GM19099 (cell line): ENCODE measurements around the gene KCNJ4.

Experiments
- POLR2A ChIP-seq: IDR thresholded peaks from 3 replicates; pipeline ENCODE4 v1.6.1; 2011; ENCODE audit warnings: low read depth; ENCODE audit not compliant: insufficient read length; ENCODE audit errors: extremely low read depth

The KCNJ4 gene

DNA sequence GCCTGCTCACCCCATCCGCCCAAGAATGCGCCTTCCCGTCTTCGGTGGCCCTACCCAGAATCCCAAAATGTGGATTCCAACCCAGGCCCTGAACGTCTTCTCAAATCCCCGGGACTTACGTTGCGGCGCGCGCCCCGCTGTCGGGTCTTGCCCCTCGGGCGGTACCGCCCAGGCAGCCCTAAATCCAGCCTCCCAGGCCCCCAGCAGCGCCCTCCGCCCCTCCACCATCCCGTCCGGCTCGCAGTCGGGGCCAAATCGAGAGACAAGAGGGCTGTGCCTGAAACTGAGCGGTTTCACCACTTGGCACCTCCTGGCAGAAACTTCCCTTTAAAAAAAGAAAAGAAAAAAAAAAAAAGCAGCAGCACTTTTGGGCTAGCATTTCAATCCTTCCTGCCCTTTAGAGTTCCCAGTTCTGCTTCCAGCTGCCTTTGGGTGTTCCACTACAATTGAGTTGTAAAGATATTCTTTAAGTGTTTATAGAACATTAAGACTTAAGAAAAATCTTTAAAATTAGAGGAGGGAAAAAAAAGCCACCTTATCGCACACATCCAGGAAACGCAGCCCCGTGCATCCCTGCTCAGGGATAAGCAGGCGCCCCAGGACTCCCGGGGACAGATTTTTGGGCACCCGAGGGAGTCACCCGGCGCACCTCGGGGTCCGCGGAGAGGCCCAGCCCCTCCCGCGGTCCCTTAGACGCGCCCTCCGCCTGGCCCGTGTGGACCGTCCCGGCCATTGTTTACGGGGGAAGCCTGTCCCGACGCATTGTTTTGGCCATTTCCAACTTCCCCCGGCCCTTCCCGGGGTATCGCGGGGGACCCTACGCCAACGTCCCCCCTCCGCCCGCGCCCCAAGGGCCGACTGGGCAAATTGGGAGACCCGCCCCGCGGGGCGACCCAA is 57.6 kb downstream of the KCNJ4 start:
- peak; percentile 47 for TF ChIP-seq POLR2A

DNA sequence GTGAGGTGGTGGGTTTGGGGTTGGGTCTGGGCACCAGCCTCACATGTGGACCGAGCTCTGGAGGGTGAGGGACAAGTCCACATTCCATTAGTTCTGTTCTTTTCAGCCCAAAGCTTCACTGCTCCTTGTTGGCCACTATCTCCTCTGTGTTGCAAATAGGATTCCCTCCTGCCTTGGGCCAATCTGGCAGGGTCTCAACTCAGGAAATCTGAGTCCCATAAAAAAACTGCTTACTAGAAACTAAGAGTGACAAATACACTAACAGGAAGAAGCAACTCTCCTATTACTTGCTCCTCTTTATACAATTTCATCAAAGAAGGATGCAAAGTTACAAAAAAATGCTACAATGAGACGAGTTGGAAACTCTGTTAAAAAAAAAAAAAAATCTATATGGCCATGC is 71.6 kb downstream of the KCNJ4 start:
- TF ChIP-seq POLR2A = no peak
